ENCODE results near the gene C15orf61. TPM values are rescaled to one million over a fixed set of nuclear protein-coding genes. Genes with fewer than 3 reads are reported as not detected.

C15orf61 gene
- 1 to 10 TPM; 4.1 to 5.8 TPM for total RNA-seq

GRCh38 chr15:67521029-67521782 lies at the start of gene C15orf61:
Gene C15orf61 (plus strand): TSS chr15:67521131. CDS start chr15:67521249, 118 bp downstream.
- H3K9me3 Mint-ChIP-seq: no peaks in the 10 kb centered on the region
- H3K27ac Mint-ChIP-seq: peak within 1 kb of the TSS; percentile 97
- DNase-seq (ENCODE audit: low spot score in 2 of 2) (peak; percentile 87 to 92), ATAC-seq (peak; percentile 86 to 90)
- peaks cover 5 to 11% of the 10 kb centered on the region in 2 donors for H3K36me3 Mint-ChIP-seq

DNA sequence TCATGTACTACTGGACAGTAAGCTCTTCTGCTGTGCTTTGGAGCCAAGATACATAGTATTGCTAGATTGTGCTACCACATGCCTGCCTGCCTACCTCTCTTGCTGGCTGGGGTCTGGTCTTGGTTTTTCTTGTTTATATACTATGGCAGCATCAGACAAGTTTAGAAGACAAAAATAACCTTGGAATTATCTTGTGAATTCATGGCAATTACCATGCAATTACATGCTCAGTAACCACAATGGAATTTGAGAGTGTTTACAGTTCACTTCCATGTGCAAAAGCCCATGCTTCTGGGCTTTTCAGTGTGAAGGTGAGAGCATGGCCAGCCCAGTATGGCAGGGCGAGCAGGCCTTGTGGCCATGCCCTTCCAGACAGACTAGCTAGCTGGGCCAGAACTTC lies 48.0 kb upstream of the C15orf61 start:
- H3K27ac Mint-ChIP-seq: no peak overlapping the region
- ATAC-seq: no peak
- no peak for DNase-seq (ENCODE audit: low spot score in 2 of 2)
- H3K36me3 Mint-ChIP-seq: no peaks in the 10 kb centered on the region
- H3K9me3 Mint-ChIP-seq: no peaks in the 10 kb centered on the region

DNA sequence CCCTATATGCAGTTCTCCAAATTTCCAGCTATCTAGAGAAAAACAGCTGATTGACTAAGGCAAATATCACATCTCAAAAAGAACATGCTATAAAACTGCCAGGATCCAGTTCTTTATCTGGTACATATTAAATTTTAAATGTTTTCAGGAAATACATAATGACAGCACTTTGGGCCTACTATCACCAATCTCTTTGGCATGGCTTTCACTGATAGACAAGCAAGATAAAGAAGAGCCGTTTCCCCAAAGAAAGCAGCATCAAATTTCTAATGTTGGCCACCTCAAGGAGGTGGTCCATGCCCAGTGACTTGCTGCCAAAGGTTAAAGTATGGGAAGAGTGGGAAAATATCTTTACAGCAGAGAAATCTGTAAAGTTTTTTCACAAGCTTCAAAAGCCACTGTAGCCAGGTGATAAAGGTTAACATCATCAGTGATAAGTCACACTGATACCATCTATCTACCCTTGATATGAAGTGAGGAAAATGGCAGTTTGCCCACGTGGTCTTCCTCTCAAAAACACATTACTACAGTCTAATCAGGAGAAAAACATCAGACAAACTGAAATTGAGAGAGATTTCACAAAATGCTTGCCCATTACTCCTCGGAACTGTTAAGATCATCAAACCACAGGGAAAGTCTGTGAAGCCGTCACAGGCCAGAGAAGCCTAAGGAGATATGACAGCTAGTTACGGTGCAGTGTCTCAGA lies 46.4 kb upstream of the C15orf61 start:
- DNase-seq (ENCODE audit: low spot score in 2 of 2) (no peak), ATAC-seq (no peak)
- Mint-ChIP-seq H3K36me3 (no peaks in the 10 kb centered on the region), H3K27ac (no peak overlapping the region), H3K9me3 (no peaks in the 10 kb centered on the region)

DNA sequence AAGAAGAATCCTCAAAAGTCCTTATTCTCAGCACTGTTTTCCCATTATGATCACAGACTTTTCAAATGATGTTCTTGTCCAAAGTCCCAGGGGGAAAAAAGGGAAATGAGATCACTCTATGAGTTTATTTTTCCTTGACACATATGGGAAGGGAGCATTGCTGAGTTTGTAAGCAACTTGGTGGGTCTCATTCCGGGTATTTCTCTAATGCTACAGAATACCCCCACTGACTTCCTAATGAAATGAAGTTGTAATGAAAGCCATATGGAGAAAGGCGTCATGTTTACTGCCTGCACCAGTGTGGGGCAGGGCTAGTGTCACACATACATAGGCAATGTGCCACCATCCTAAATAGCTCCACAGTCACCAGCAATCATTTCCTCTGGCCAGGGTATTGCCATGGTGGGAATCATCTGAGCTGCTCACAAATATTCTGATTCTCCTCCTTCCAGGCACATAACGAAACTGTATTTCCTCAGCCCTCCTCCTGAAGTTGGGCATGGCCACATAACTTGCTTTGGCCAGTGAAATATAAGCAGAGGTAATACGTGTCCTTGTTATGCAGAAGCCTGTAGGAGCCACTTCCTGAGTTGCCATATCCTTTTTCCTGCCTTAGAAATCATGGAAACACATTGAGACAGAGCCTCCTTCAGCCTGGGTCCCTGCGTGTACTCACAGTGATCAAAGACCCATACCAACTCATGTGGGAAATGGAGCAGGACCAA lies 41.0 kb upstream of the C15orf61 start:
- no peaks in the 10 kb centered on the region for H3K9me3 Mint-ChIP-seq
- no peak for DNase-seq (ENCODE audit: low spot score in 2 of 2)
- no peak overlapping the region for H3K27ac Mint-ChIP-seq
- peaks cover 0 to 6% of the 10 kb centered on the region in 2 donors for H3K36me3 Mint-ChIP-seq
- ATAC-seq: no peak

DNA sequence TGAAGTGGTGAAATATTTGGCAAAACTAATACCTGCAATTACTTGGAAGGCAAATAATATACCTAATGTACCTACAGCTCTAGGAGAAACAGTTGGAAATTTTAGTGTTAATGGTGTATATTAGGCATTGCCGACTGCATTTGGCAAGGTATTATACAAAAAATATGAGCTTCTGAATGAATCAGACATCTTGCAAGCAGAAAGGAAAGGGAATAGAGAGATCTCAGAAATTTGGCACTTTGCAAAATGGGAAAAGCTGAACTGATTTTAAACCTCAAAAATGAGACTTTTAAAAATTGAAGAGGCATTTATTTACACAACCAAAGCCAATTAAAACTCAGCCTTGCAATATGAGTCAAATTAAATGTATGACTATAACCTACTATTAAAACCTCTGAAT lies 40.2 kb upstream of the C15orf61 start:
- Mint-ChIP-seq H3K36me3 (peaks cover 0 to 6% of the 10 kb centered on the region in 2 donors), H3K27ac (no peak overlapping the region), H3K9me3 (no peaks in the 10 kb centered on the region)
- DNase-seq (ENCODE audit: low spot score in 2 of 2): no peak
- ATAC-seq: no peak

- H3K9me3 Mint-ChIP-seq: no peaks in the 10 kb centered on the region
- H3K27ac Mint-ChIP-seq: no peak overlapping the region
- DNase-seq (ENCODE audit: low spot score in 2 of 2) (no peak), ATAC-seq (no peak)
- peaks cover 0 to 6% of the 10 kb centered on the region in 2 donors for H3K36me3 Mint-ChIP-seq
These were observed 39.3 kb upstream of the C15orf61 start for GRCh38 chr15:67481680-67482079.

DNA sequence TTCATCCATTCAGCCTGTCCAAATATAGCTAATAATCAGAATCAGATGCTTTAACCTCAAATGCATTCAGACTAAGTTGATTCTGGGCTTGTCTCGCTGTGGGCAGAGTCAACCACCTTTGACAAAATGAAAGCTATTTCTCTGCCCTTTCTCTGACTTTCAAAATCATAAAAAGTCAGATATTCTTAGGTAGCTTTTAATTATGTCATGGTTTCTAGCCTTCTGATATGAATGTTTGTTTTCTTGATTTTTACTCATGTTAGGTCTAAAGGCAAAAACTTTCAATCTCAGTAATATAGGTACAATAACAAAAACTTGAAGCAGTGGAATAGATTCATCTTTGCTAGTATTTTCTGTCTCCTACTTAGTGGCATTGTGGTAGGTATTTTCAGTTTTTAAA lies 25.3 kb upstream of the C15orf61 start:
- DNase-seq (ENCODE audit: low spot score in 2 of 2) (no peak), ATAC-seq (peak in 1 of 2 donors; percentile 95)
- Mint-ChIP-seq H3K27ac (peak overlapping the region in 1 of 2 donors; percentile 45), H3K36me3 (no peaks in the 10 kb centered on the region), H3K9me3 (no peaks in the 10 kb centered on the region)

DNA sequence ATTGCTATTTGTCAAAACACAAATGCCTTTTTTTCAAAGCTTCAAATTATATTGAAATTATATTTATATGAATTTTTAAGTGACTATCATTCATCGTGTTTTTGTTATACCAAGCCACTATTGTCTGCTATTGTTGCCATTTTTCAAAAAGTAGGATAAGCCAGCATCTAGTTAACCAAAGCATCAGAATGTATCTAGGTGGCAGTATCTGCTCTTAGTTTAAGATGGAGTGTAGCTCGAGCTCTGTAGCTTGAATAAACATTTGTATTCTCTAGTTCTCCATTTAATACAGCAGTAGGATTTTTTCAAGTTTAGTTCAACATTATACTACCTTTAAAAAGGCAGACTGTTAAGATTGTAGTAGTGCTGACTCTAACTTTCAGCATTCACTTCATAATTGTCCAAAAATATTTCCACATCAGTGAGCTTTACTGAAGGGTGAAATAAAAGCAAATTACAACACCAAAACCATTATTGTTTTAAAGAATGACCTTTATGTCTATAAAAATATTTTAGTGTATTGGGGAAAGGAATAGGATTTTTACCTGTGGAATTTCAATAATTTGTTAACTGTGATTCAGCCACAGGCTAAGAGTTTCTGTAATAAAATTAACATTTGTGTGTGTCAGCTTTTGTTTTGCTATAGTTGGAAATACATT lies 19.6 kb upstream of the C15orf61 start:
- DNase-seq (ENCODE audit: low spot score in 2 of 2) (no peak), ATAC-seq (no peak)
- Mint-ChIP-seq H3K27ac (no peak overlapping the region), H3K9me3 (no peaks in the 10 kb centered on the region), H3K36me3 (no peaks in the 10 kb centered on the region)

DNA sequence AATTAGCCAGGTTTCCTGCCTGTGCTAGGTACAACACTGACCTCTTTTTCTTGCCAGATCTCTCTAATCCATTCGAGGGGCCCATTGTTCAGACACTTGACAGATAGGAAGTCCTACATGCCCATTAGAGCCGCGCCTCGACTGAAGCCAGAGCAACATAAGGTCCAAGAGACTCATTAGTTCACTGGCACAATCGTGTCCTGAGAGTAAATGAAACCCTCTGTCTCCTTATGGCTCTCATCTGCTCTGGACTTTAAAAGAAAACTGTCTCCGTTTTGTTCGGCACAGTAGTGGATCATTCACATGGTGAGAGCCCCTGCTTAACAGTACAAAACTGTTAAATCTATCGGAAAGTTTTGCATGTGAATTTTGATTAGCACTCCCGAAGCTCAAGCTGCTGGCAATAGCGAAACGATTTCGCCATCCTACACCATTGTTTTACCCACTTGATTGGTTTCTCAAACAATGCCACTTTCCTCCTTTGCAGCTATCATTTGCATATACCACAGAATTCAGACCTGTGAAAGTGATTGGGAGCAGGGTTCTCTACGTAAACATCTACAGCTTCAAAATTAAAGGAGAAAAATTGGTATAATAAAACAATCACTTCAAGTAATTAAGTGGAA lies 19.0 kb upstream of the C15orf61 start:
- no peak overlapping the region for H3K27ac Mint-ChIP-seq
- H3K9me3 Mint-ChIP-seq: no peaks in the 10 kb centered on the region
- ATAC-seq (no peak), DNase-seq (ENCODE audit: low spot score in 2 of 2) (no peak)
- no peaks in the 10 kb centered on the region for H3K36me3 Mint-ChIP-seq

DNA sequence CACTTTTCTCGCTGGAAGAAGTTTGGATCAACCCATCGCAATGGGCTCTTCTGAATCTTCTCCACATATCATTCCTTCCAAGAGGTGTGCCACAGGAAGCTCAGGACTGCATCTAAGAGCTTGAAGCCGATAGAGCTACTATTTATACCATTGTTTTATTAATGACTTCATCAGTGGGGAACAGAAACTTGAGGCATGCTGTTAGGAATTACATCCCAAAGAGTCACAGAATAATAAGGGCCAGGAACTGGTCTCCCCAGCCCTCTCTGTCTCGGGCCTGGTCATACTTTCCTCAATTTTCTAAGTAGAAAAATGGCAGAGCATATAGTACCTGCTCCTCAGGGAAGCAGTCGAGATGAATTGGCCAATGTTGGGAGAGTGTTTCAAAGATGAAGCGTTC lies 16.9 kb upstream of the C15orf61 start:
- no peaks in the 10 kb centered on the region for H3K36me3 Mint-ChIP-seq
- DNase-seq (ENCODE audit: low spot score in 2 of 2) (no peak), ATAC-seq (no peak)
- H3K27ac Mint-ChIP-seq: no peak overlapping the region
- no peaks in the 10 kb centered on the region for H3K9me3 Mint-ChIP-seq

DNA sequence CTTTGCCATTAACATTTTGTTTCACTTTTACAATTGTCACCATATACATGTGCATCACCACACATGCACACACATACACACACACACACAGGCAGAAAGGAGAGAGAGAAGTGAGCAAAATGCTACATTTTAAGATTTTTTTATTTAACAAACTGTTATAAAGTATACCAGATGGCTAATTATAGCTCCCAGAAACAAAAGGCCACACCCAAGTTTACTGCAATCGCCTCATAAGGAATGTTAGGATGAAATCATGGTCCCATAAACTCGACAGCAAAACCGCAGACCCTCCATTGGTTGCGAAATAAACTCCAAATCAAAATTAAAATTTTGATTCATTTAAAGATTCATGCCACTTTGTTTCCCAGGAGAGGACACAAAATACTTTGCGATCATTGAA lies 16.1 kb upstream of the C15orf61 start:
- DNase-seq (ENCODE audit: low spot score in 2 of 2) (no peak), ATAC-seq (no peak)
- no peaks in the 10 kb centered on the region for H3K36me3 Mint-ChIP-seq
- H3K9me3 Mint-ChIP-seq: no peaks in the 10 kb centered on the region
- no peak overlapping the region for H3K27ac Mint-ChIP-seq

GRCh38 chr15:67505675-67506572 lies 15.0 kb upstream of the C15orf61 start:
- Mint-ChIP-seq H3K9me3 (no peaks in the 10 kb centered on the region), H3K27ac (no peak overlapping the region), H3K36me3 (no peaks in the 10 kb centered on the region)
- ATAC-seq (no peak), DNase-seq (ENCODE audit: low spot score in 2 of 2) (no peak)

DNA sequence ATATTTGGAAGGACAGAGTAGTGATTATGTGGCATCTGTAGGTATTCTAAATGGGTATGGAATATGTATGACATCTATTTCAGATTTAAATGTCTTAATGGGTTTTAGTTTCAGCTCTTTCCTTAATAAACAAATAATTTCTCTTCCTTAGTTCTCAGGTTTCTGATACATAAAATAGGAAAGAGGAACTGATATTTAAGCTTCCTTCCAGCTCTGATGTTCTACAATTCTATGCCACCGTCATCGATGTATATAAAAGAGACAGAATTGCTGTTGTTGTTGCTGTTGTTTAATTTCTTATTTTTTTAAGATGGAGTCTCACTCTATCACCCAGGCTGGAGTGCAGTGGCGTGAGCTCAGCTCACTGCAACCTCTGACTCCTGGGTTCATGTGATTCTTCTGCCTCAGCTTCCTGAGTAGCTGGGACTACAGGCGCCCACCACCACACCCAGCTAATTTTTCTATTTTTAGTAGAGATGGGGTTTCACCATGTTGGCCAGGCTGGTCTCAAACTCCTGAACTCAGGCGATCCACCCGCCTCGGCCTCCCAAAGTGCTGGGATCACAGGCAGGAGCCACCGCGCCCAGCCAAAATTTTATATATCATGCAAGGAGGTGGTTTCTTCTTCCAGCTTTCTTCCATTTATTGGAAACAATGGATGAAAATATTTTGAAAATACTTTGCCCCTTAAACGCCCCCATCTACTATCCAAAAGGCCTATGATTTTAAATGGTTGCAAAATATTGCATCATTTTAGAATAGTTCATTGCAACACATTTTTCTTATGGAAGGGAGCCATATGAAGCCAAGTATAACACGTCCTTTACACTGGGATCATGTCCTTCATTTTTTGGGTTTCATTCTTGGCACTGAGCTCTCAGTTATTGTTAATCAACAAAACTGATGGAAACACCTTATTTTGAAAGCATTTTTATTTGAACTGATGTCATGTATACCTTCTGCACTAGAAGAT lies 13.9 kb upstream of the C15orf61 start:
- peaks cover 4% of the 10 kb centered on the region in 2 donors for H3K36me3 Mint-ChIP-seq
- no peak overlapping the region for H3K27ac Mint-ChIP-seq
- DNase-seq (ENCODE audit: low spot score in 2 of 2) (no peak), ATAC-seq (no peak)
- H3K9me3 Mint-ChIP-seq: no peaks in the 10 kb centered on the region

DNA sequence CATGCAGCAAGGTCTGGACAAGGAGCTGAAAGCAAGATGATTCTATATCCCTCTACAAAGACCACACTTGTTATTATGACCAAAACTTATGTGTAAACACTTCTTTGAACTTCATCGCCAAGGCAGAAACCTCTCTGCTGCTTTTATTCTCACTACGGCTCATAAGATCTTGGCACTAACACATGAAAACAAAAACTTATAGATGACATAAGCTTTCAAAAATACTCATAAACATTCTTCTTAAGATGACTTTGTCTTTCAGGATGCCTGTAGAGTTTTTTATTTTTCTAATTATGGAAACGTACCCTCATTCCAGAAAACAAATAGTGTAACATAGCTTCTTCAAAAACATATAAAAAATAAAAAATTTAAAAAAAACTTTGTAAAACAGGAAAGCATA lies 12.5 kb upstream of the C15orf61 start:
- H3K36me3 Mint-ChIP-seq: peaks cover 15% of the 10 kb centered on the region in 2 donors
- no peaks in the 10 kb centered on the region for H3K9me3 Mint-ChIP-seq
- no peak for DNase-seq (ENCODE audit: low spot score in 2 of 2)
- H3K27ac Mint-ChIP-seq: no peak overlapping the region
- peak in 1 of 2 donors; percentile 63 for ATAC-seq

DNA sequence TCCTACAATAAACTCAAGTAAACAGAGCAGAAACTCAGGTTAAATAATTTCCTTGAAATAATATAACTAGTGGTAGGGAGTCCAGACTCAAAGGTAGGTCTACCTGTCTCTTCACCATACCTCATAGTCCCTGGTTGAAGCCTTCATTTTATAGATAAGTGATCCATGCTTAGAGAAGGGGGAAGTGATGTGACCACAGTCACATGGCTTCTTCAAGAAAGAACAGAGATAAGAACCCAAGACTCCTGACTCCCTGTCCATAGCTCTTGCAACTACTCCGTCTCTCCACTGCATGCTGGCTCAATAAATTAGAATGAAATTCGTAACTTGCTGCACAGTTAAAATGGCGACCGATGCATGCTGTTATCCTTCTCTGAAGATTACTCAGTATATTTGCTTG lies 11.0 kb upstream of the C15orf61 start:
- no peak overlapping the region for H3K27ac Mint-ChIP-seq
- H3K9me3 Mint-ChIP-seq: no peaks in the 10 kb centered on the region
- peaks cover 15% of the 10 kb centered on the region in 2 donors for H3K36me3 Mint-ChIP-seq
- DNase-seq (ENCODE audit: low spot score in 2 of 2): no peak
- no peak for ATAC-seq
